ENCODE measurements around the gene SLC38A6.
A peak's percentile ranks its signal among the peaks of the same experiment; 100 is the strongest.

SLC38A6 gene

GRCh38 chr14:60980811-60981632 lies at the start of gene SLC38A6, which contains the start of gene TRMT5:
Gene SLC38A6, plus strand, starts transcription at chr14:60981245. Its CDS starts 33 bp downstream, at chr14:60981278.
Gene TRMT5, minus strand, starts transcription at chr14:60981079. Its CDS starts 106 bp downstream, at chr14:60980973.
- TF ChIP-seq, protein P1, sequence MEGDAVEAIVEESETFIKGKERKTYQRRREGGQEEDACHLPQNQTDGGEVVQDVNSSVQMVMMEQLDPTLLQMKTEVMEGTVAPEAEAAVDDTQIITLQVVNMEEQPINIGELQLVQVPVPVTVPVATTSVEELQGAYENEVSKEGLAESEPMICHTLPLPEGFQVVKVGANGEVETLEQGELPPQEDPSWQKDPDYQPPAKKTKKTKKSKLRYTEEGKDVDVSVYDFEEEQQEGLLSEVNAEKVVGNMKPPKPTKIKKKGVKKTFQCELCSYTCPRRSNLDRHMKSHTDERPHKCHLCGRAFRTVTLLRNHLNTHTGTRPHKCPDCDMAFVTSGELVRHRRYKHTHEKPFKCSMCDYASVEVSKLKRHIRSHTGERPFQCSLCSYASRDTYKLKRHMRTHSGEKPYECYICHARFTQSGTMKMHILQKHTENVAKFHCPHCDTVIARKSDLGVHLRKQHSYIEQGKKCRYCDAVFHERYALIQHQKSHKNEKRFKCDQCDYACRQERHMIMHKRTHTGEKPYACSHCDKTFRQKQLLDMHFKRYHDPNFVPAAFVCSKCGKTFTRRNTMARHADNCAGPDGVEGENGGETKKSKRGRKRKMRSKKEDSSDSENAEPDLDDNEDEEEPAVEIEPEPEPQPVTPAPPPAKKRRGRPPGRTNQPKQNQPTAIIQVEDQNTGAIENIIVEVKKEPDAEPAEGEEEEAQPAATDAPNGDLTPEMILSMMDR (IDR thresholded peaks at IDR 0.05; ENCODE audit: insufficient read depth, missing control alignments) = no peak
- peak; percentile 53 for DNase-seq (ENCODE audit: insufficient read length, low spot score)
- peak; percentile 82 for FAIRE-seq

GRCh38 chr14:60933920-60934655 lies 47.0 kb upstream of the SLC38A6 start:
- FAIRE-seq = no peak
- TF ChIP-seq, protein P1 (IDR thresholded peaks at IDR 0.05; ENCODE audit: insufficient read depth, missing control alignments) = no peak
- no peak for DNase-seq (ENCODE audit: insufficient read length, low spot score)

DNA sequence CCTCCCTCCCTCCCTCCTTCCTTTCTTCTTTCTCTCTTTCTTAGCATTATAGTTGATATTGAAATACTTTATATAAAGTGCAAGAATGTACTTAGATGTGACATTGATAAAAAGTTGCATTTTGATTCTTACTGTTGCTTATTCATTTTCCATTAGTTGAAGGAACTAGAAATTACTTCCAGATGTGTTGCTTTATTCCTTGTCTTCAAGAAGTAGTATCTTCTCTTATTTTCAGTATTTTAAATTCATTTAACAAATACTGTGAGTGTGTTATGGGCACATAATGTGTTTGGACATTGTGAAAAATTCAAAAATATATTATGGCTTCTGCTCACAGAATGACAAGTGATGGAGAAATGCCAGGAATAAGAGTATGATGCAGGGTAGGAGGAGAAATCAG lies 45.7 kb upstream of the SLC38A6 start:
- FAIRE-seq = no peak
- TF ChIP-seq, protein P1 (IDR thresholded peaks at IDR 0.05; ENCODE audit: insufficient read depth, missing control alignments) = no peak
- no peak for DNase-seq (ENCODE audit: insufficient read length, low spot score)

DNA sequence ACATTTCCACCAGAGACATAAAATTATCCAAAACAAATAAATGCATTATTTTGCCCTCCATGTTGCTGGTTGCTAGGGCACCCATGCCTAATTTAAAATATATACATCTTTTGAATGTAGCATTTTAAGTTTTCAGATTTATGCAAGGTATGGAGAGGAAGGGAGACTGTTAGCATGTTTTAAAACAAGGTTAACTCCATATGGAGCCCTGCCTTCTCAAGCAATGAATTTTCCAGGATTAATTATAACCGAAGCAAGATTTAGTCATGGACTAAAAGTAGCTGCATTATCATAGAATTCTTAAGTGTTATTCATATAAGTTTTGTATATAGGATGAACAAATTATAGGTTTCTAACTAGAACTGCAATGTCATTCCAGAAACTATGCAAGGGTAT lies 37.4 kb upstream of the SLC38A6 start:
- DNase-seq (ENCODE audit: insufficient read length, low spot score) = no peak
- FAIRE-seq = no peak

DNA sequence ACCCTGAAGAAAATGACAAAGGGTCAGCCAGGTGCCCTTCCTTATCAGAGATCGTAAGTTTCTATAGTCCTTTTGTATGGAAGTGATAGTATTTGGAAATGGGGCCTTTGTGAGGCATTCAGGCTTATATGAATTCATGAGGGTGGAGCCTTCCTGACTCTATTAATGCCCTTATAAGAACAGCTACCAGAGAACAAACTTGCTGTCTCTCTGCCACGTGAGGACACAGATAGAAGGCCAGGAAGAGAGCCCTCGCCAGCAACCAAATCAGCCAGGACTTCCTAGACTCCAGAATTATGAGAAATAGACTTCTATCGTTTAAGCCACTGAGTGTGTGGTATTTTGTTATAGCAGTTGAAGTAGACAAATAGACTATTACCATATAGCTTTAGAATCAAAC lies 36.8 kb upstream of the SLC38A6 start:
- no peak for DNase-seq (ENCODE audit: insufficient read length, low spot score)
- FAIRE-seq = no peak
- TF ChIP-seq, protein P1 (IDR thresholded peaks at IDR 0.05; ENCODE audit: insufficient read depth, missing control alignments) = no peak

More for the DNA sequence above, 37.4 kb upstream of the SLC38A6 start:
- TF ChIP-seq, protein P1 (IDR thresholded peaks at IDR 0.05; ENCODE audit: insufficient read depth, missing control alignments) = no peak

- FAIRE-seq (no peak), DNase-seq (ENCODE audit: insufficient read length, low spot score) (no peak)
- TF ChIP-seq, protein P1 (IDR thresholded peaks at IDR 0.05; ENCODE audit: insufficient read depth, missing control alignments) = no peak
Measured at GRCh38 chr14:60945984-60946383, 35.1 kb upstream of the SLC38A6 start.

All from D721Med (cell line).